Fibroblast of villous mesenchyme (primary cell): ENCODE measurements around the gene CAPN9. TPM values are rescaled to one million over a fixed set of nuclear protein-coding genes. Genes with fewer than 3 reads are reported as not detected.
A peak's percentile ranks its signal among the peaks of the same experiment; 100 is the strongest.

Experiments used
- DNase-seq: peaks from one replicate; pipeline ENCODE4 v3.0.0-alpha.2; 2010; ENCODE audit warnings: low read depth
- H3K4me3 ChIP-seq: 2 replicates; pipeline ENCODE4 v1.5.1; 2011; ENCODE audit warnings: low read depth, mild to moderate bottlenecking, low read length
- CTCF ChIP-seq: IDR thresholded peaks from 2 replicates; pipeline ENCODE4 v1.5.1; 2012; ENCODE audit warnings: low read depth, mild to moderate bottlenecking, low read length; ENCODE audit not compliant: insufficient read depth
- total RNA-seq: library from RNA; depleted of rRNA; stranded (reverse); fragments of >200 nt; gene quantifications from 2 replicates; pipeline ENCODE4 v1.2.3, GENCODE V29; 2012

The CAPN9 gene
- total RNA-seq, 1 donor: not detected

- DNase-seq: peak; percentile 20
- no peak for TF ChIP-seq CTCF
- no peak overlapping the region for H3K4me3 ChIP-seq
Observed at GRCh38 chr1:230823426-230823825, 76.2 kb downstream of the CAPN9 start.

- TF ChIP-seq CTCF: no peak
- H3K4me3 ChIP-seq: no peak overlapping the region
- DNase-seq: no peak
Observed at GRCh38 chr1:230823931-230824381, 76.8 kb downstream of the CAPN9 start.

- no peak for DNase-seq
- no peak overlapping the region for H3K4me3 ChIP-seq
- TF ChIP-seq CTCF: no peak
Observed at GRCh38 chr1:230824551-230824918, 77.3 kb downstream of the CAPN9 start.

- H3K4me3 ChIP-seq: no peak overlapping the region
- peak; percentile 74 for DNase-seq
- TF ChIP-seq CTCF: no peak
Observed at GRCh38 chr1:230824919-230825721, 77.9 kb downstream of the CAPN9 start.

GRCh38 chr1:230825761-230826160 lies 78.6 kb downstream of the CAPN9 start:
- H3K4me3 ChIP-seq: no peak overlapping the region
- TF ChIP-seq CTCF: no peak
- no peak for DNase-seq

GRCh38 chr1:230826166-230826875 lies 79.1 kb downstream of the CAPN9 start:
- no peak for DNase-seq
- TF ChIP-seq CTCF: no peak
- H3K4me3 ChIP-seq: no peak overlapping the region
